Activated CD8-positive, alpha-beta memory T cell treated with anti-CD3 and anti-CD28 coated beads, Interleukin-2, amount 50 U/mL, for 24 hours (primary cell): ENCODE data around the gene PPFIA3.
A peak's percentile ranks its signal among the peaks of the same experiment; 100 is the strongest.
"Not testable (repeated sequence)": the region's sequence is repeated elsewhere in the genome, so short reads cannot be mapped to it uniquely, and the experiment has no call there.

Experiments used
- DNase-seq: peaks from one replicate; pipeline ENCODE4 v3.0.0-alpha.2; 2020; ENCODE audit errors: extremely low read depth

The PPFIA3 gene

GRCh38 chr19:49119411-49120324, at the start of gene PPFIA3:
PPFIA3 (plus strand) TSS chr19:49119544; CDS start chr19:49127874, 8,330 bp downstream.
- no peak for DNase-seq

- no peak for DNase-seq
Measured at GRCh38 chr19:49070416-49070815, 48.9 kb upstream of the PPFIA3 start.

- no peak for DNase-seq
Measured at GRCh38 chr19:49071860-49072547, 47.3 kb upstream of the PPFIA3 start.

GRCh38 chr19:49073514-49074378, 45.6 kb upstream of the PPFIA3 start:
- no peak for DNase-seq

GRCh38 chr19:49074869-49075268, 44.5 kb upstream of the PPFIA3 start:
- not testable (repeated sequence) for DNase-seq

- DNase-seq = no peak
Measured at GRCh38 chr19:49080392-49080791, 39.0 kb upstream of the PPFIA3 start.

GRCh38 chr19:49081273-49081672, 38.1 kb upstream of the PPFIA3 start:
- no peak for DNase-seq

GRCh38 chr19:49084206-49085019, 34.9 kb upstream of the PPFIA3 start:
- DNase-seq = no peak

GRCh38 chr19:49085020-49085867, 34.1 kb upstream of the PPFIA3 start, which contains the start of gene SNRNP70:
SNRNP70 (plus strand) TSS chr19:49085451; CDS start chr19:49086415, 964 bp downstream.
- peak; percentile 96 for DNase-seq

- no peak for DNase-seq
Measured at GRCh38 chr19:49085868-49086232, 33.5 kb upstream of the PPFIA3 start.

- DNase-seq = no peak
Measured at GRCh38 chr19:49086296-49086695, 33.0 kb upstream of the PPFIA3 start.

- no peak for DNase-seq
Measured at GRCh38 chr19:49091391-49092038, 27.8 kb upstream of the PPFIA3 start.

GRCh38 chr19:49092686-49093085, 26.7 kb upstream of the PPFIA3 start:
- no peak for DNase-seq

- DNase-seq = no peak
Measured at GRCh38 chr19:49094505-49095482, 24.6 kb upstream of the PPFIA3 start.

GRCh38 chr19:49097453-49098288, 21.7 kb upstream of the PPFIA3 start:
- DNase-seq = peak; percentile 39

GRCh38 chr19:49098795-49099194, 20.5 kb upstream of the PPFIA3 start:
- DNase-seq = no peak

- no peak for DNase-seq
Measured at GRCh38 chr19:49101160-49101559, 18.2 kb upstream of the PPFIA3 start.
